GM10847 (cell line): ENCODE measurements around the gene GJA3.

ENCODE experiments used
- POLR2A ChIP-seq: IDR thresholded peaks from 2 replicates; pipeline ENCODE4 v1.6.1; 2011; ENCODE audit not compliant: insufficient read length; ENCODE audit errors: extremely low read depth

GJA3 gene

GRCh38 chr13:20127562-20128458 is 33.0 kb downstream of the GJA3 start:
- no peak for TF ChIP-seq POLR2A

GRCh38 chr13:20127262-20127561 is 33.6 kb downstream of the GJA3 start:
- no peak for TF ChIP-seq POLR2A

GRCh38 chr13:20126541-20127261 is 34.2 kb downstream of the GJA3 start:
- TF ChIP-seq POLR2A: no peak

- no peak for TF ChIP-seq POLR2A
These were observed 35.1 kb downstream of the GJA3 start for GRCh38 chr13:20125783-20126165.

- no peak for TF ChIP-seq POLR2A
These were observed 35.6 kb downstream of the GJA3 start for GRCh38 chr13:20125129-20125782.

GRCh38 chr13:20124303-20124702 is 36.5 kb downstream of the GJA3 start:
- no peak for TF ChIP-seq POLR2A

- no peak for TF ChIP-seq POLR2A
These were observed 39.7 kb downstream of the GJA3 start for GRCh38 chr13:20121159-20121525.

GRCh38 chr13:20119960-20120359 is 40.9 kb downstream of the GJA3 start:
- TF ChIP-seq POLR2A: no peak

GRCh38 chr13:20118268-20119140 is 42.3 kb downstream of the GJA3 start:
- no peak for TF ChIP-seq POLR2A

- no peak for TF ChIP-seq POLR2A
These were observed 44.6 kb downstream of the GJA3 start for GRCh38 chr13:20116213-20116612.

GRCh38 chr13:20114066-20114610 is 46.7 kb downstream of the GJA3 start:
- TF ChIP-seq POLR2A: no peak

GRCh38 chr13:20109037-20109436 is 51.8 kb downstream of the GJA3 start:
- TF ChIP-seq POLR2A: no peak

- no peak for TF ChIP-seq POLR2A
These were observed 54.1 kb downstream of the GJA3 start for GRCh38 chr13:20106742-20107141.

GRCh38 chr13:20105161-20105689 is 55.6 kb downstream of the GJA3 start:
- no peak for TF ChIP-seq POLR2A
